OCI-LY3 (cell line): ENCODE results near the gene VASH2.
"Not testable (repeated sequence)": the region's sequence is repeated elsewhere in the genome, so short reads cannot be mapped to it uniquely, and the experiment has no call there.

Source experiments
- H2AFZ ChIP-seq: fragments of 200-600, 300-600 bp; shearing (Covaris generic); 2 replicates; pipeline ENCODE4 v1.6.0; 2014; ENCODE audit warnings: antibody characterized with exemption, low read depth, low read length
- H3K27ac ChIP-seq: fragments of 200-600, 300-600 bp; sonication (generic); 2 replicates; pipeline ENCODE4 v1.5.1; 2014; ENCODE audit warnings: mild to moderate bottlenecking, low read length, moderate library complexity, mixed read lengths
- H3K27me3 ChIP-seq: fragments of 200-600, 300-600 bp; sonication (generic); 2 replicates; pipeline ENCODE4 v1.6.1; 2014; ENCODE audit warnings: low read depth, low read length, mixed read lengths
- H3K36me3 ChIP-seq: fragments of 200-600, 300-600 bp; sonication (generic); replicated peaks from 2 replicates; pipeline ENCODE3; 2014; ENCODE audit warnings: low read depth, low read length, mixed read lengths
- H3K4me1 ChIP-seq: fragments of 300-600, 200-600 bp; sonication (generic); 2 replicates; pipeline ENCODE4 v1.6.1; 2014; ENCODE audit warnings: low read length, mixed read lengths
- H3K4me2 ChIP-seq: fragments of 200-600, 300-600 bp; sonication (generic); 2 replicates; pipeline ENCODE4 v1.6.1; 2014; ENCODE audit warnings: low read length, mixed read lengths
- H3K4me3 ChIP-seq: fragments of 300-600, 200-600 bp; sonication (generic); 2 replicates; pipeline ENCODE4 v1.5.1; 2014; ENCODE audit warnings: antibody characterized with exemption, mild to moderate bottlenecking, low read length, moderate library complexity
- H3K79me2 ChIP-seq: fragments of 300-600, 200-600 bp; shearing (Covaris generic); 2 replicates; pipeline ENCODE4 v1.6.1; 2014; ENCODE audit warnings: mild to moderate bottlenecking, low read length, mixed read lengths
- H3K9ac ChIP-seq: fragments of 300-600, 200-600 bp; shearing (Covaris generic); 2 replicates; pipeline ENCODE4 v1.6.0; 2014; ENCODE audit warnings: mild to moderate bottlenecking, low read length, moderate library complexity
- H3K9me3 ChIP-seq: fragments of 200-600, 300-600 bp; shearing (Covaris generic); 2 replicates; pipeline ENCODE4 v1.6.1; 2014; ENCODE audit warnings: low read length, mixed read lengths; ENCODE audit not compliant: insufficient read depth
- H4K20me1 ChIP-seq: fragments of 200-600, 300-600 bp; sonication (generic); 2 replicates; pipeline ENCODE4 v1.6.1; 2016; ENCODE audit warnings: low read length, mixed read lengths; ENCODE audit not compliant: insufficient read depth
- CTCF ChIP-seq: fragments of 200-600, 300-600 bp; sonication (generic); IDR thresholded peaks from 2 replicates; pipeline ENCODE4 v1.5.1; 2014; ENCODE audit warnings: antibody characterized with exemption, low read length, low read depth
- EZH2phosphoT487 ChIP-seq: fragments of 200-600 bp; shearing (Covaris generic); IDR thresholded peaks from 2 replicates; pipeline ENCODE4 v1.6.1; 2018; ENCODE audit warnings: antibody characterized with exemption, mixed run types, low read depth

Gene VASH2

DNA sequence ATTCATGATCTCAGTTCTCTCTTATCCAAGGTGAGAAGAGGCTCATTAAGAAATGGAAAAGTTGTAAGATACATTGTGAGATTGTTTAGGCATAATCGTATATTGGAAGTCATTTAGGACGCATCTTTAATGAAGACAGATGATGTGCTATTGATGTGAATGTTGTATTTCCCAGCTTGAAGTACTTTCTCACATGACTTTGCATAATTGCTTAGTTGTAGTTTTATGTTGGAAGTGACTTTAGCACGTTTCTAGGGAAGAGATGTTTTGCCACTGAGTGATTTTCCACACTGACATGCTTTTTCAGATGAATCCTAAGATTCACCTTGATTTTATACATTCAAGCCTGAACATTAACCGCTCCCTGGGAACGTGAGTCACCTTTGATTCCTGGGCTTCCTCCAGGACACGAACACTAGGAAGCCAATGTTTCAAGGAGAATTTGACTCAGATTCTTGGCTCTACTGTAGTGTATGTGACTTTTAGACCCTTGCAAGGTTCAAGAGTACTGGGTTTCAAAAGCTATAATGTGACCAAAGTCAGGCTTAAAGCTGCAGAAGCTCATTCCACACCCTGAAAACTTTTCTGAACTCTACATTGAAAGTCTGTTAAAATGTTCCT is 37.5 kb downstream of the VASH2 start:
- no peak for TF ChIP-seq CTCF
- TF ChIP-seq EZH2phosphoT487, result no peak
- H4K20me1 ChIP-seq, result no peaks in the 10 kb centered on the region
- peaks cover 35% of the 10 kb centered on the region for H3K36me3 ChIP-seq
- no peak overlapping the region for H3K4me3 ChIP-seq
- no peak overlapping the region for H3K9ac ChIP-seq
- no peaks in the 10 kb centered on the region for H3K27me3 ChIP-seq
- no peak overlapping the region for H3K27ac ChIP-seq
- H3K4me2 ChIP-seq, result no peak overlapping the region
- H3K4me1 ChIP-seq, result peaks cover 7% of the 10 kb centered on the region
- no peaks in the 10 kb centered on the region for H3K79me2 ChIP-seq
- H2AFZ ChIP-seq, result no peak overlapping the region
- no peaks in the 10 kb centered on the region for H3K9me3 ChIP-seq

GRCh38 chr1:212990276-212990675 is 39.9 kb downstream of the VASH2 start:
- Histone ChIP-seq H3K4me3 (no peak overlapping the region), H2AFZ (no peak overlapping the region), H4K20me1 (no peaks in the 10 kb centered on the region), H3K9me3 (no peaks in the 10 kb centered on the region), H3K36me3 (peaks cover 45% of the 10 kb centered on the region), H3K27me3 (no peaks in the 10 kb centered on the region), H3K4me2 (no peak overlapping the region), H3K27ac (no peak overlapping the region), H3K79me2 (no peaks in the 10 kb centered on the region), H3K4me1 (peaks cover 11% of the 10 kb centered on the region), H3K9ac (no peak overlapping the region)
- no peak for TF ChIP-seq CTCF
- TF ChIP-seq EZH2phosphoT487, result no peak

DNA sequence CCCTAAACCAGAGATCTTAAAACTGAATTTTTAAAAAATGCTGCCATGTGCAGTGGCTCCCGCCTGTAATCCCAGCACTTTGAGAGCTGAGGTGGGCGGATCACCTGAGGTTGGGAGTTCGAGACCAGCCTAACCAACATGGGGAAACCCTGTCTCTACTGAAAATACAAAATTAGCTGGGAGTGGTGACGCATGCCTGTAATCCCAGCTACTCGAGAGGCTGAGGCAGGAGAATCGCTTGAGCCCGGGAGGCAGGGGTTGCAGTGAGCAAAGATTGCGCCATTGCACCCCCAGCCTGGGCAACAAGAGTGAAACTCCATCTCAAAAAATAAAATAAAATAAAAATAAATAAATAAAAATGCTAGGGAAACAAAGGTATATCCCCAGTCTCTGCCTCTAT is 43.6 kb downstream of the VASH2 start:
- H2AFZ ChIP-seq, H3K79me2 ChIP-seq, H3K27me3 ChIP-seq, H3K9ac ChIP-seq, H3K27ac ChIP-seq, H3K4me3 ChIP-seq, H4K20me1 ChIP-seq, H3K4me1 ChIP-seq, H3K4me2 ChIP-seq, H3K9me3 ChIP-seq: not testable (repeated sequence)
- peaks cover 53% of the 10 kb centered on the region for H3K36me3 ChIP-seq

GRCh38 chr1:212994926-212995325 is 44.6 kb downstream of the VASH2 start:
- TF ChIP-seq CTCF, result no peak
- no peak for TF ChIP-seq EZH2phosphoT487
- Histone ChIP-seq H3K9ac (no peak overlapping the region), H3K27me3 (no peaks in the 10 kb centered on the region), H4K20me1 (no peaks in the 10 kb centered on the region), H3K27ac (no peak overlapping the region), H3K4me1 (peaks cover 5% of the 10 kb centered on the region), H3K4me3 (no peak overlapping the region), H3K9me3 (no peaks in the 10 kb centered on the region), H2AFZ (no peak overlapping the region), H3K36me3 (peaks cover 49% of the 10 kb centered on the region), H3K79me2 (no peaks in the 10 kb centered on the region), H3K4me2 (no peak overlapping the region)
